HG02571 (cell line): ENCODE results near the gene CDK9.

Experiments used
- ATAC-seq: cut with Tn5 transposase; IDR thresholded peaks from one replicate; pipeline ENCODE4 v1.9.1; 2021; ENCODE audit warnings: mild to moderate bottlenecking, moderate library complexity; ENCODE audit not compliant: unreplicated experiment

The CDK9 gene

DNA sequence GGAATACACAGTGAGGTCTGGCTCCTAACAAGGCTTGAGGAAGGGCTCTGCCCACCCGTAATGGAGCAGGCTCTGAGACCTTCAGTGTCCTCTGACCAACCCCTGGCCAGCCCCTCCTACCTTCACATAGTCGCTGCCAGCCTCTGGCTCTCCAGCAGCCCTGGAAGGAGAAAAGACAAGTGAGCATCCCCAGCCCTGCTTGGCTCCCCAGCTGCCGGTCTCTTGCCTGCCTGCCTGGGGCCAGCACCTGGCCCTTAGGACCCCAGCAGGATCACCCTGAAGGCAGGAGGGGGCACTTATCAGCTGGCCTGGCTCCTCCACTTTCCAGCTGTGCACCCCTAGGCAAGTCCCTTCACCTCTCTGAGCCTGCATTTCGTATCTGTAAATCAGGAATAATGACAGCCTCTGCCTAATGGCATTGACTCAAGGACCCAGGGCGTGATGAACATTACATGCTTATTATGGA lies 24.3 kb upstream of the CDK9 start:
- ATAC-seq, result no peak

DNA sequence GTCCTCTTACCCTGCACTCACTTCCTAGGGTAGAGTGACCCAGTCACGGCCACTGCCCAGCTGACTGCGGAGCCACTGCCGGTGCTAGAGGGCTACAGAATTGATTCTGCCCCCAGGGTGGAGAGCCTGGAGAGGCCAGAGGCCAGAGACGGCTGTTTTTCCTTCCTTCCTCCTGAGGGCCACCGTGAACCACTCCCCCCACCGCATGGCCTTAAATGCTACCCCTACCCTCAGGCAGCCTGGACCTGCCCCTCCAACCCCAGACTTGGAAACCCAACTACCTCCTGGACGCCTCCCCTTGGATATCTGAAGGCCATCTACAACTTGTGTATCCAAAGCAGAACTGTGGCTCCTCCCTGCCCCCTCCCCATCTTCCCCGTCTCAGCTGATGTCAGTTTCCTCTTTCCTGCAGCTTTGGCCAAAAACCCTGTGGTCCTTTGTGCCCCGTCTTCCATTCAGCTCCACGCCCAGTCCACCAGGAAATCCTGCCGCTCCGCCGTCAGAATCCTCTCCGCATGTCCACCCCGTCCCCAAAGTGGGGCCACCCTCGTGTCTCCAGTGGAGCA lies 23.6 kb upstream of the CDK9 start:
- ATAC-seq, result no peak

DNA sequence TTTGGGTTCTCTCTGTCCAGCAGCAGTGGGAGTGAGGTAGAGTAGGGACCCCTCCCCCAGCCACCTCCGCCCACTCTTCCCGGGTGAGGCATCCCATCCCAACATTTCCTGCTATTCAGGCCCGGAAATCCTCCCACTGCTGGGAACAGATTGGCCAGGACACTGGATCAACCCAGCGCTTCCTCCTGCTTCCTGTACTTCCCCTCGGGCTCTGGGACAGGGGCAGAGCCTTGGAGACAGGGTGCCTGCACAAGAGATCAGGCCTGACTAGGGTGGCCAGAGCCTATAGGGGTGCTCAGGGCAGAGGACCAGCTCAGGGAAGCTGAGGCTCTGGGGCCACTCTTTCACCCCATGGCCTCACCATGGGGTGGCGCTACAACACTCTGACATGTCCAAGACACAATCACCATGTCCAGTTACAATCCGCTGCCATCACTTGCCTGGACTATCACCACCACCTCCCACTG lies 21.9 kb upstream of the CDK9 start:
- no peak for ATAC-seq

DNA sequence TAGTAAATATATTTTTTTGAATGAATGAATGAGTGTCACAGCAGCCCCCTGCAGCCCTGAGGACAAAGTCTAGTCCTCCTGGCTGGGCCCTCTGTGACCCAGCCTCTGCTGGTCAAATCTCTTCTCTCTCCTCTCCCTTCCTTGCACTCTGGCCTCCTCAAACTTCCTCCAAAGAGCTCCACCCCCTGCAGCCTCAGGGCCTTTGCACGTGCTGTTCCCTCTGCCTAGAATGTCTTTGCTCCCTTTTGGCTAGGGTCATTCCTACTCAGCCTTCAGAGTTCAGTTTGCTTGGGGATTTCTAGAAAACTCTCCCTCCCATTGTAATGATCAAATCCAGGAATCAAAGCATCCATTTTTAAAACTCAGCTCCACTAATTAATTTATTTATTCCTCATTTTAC lies 20.4 kb upstream of the CDK9 start:
- no peak for ATAC-seq

DNA sequence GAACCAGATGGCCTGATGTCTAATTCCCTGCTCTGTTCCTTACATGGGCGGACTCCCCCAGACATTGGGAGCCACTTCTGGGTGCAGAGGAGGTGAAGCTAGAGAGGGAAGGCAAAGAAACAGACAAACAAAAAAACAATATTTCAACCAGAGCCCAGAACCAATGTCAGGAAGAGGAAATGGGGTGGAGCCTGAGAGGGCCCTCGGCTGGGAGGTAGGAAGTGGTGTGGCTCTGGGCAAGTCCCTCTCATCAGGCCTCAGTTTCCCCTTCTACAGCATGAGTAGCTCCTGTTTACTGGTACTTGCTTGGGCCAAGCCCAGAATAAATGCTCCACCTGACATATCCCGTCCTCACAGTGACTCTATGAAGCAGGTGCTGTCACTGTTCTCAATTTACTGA lies 18.4 kb upstream of the CDK9 start:
- ATAC-seq, result no peak

DNA sequence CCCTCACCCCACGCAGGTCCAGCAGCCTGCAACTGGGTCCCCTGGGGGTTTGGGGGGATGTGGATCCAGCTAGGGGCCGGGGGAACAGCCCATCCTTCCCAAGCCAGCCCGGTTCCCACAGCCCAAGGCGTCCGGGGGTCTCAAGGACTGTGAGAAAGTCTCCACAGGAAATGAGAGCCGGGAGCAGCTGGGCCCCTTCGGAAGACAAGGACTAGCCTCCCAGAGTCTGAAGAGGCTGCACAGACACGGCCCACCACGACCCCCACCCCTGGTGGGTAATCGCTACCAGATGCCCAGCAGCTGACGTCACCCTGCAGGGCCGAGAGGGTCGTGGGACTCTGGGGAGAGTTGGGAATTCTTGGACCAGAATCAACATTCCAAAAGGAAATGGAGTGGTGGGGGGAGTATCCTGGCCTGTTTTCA lies 17.9 kb upstream of the CDK9 start:
- no peak for ATAC-seq

DNA sequence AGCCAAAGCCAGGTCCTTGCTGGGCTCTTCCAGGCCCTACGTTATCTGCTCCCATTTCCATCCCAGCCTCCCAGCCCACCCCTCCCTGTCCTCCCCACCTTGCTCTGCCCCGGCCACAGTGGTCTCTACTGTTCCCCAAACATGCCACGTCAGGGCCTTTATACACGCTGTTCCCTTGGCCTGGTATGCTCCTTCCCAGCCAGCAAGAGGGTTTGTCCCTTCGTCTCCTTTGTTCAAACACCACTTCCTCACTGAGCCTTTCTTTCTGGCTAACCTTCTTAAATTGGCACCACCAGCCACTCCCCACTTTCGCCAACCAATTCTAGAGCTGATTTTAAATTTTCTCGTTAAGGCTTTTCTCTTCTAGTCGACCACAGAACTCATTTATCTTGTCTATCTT lies 17.1 kb upstream of the CDK9 start:
- no peak for ATAC-seq

DNA sequence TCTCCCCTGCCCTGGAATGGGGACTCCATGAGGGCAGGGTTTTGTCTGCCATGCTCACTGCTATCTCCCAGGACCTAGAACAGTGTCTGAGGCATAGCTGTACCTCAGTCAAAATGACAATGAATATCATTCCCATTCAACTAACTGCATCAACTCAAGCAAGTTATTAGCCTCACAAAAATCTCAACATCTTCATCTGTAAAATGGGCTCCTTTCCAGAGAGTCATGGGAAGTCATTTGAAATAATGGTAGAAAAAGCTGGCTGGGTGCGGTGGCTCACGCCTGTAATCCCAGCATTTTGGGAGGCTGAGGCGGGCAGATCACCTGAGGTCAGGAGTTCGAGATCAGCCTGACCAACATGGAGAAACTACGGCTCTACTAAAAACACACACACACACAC lies 16.7 kb upstream of the CDK9 start:
- ATAC-seq, result no peak

DNA sequence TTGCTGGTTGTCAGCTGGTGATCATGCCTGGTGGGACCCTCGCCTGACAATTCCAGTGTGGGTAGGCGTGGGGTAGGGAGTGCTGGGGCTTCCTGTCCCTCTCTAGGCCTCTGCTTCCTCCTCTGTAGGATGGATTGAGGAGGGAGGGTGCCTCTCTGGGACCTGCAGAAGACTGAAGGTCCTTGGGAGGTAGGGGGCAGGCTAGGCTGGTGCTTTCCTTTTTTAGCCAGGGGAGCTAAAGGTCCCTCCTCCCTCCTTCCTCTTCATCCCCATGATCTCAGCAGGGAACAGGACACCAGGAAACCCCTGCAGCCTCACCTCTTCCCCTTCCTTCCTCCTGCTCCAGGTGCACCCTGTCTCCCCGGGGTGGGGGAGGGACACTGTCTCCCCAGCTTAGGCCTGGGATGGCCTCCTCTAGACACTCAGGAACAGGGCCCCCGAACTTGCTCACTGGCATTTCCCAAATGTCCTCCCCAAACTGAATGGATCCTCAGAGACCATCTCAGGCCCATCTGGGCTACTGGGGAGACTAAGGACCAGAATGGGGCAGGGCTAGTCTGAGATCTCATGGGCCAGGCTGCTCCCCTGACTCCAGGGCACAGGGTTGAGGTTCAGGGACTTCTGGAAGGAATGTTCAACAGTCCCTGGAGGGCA lies 15.8 kb upstream of the CDK9 start:
- ATAC-seq, result no peak

DNA sequence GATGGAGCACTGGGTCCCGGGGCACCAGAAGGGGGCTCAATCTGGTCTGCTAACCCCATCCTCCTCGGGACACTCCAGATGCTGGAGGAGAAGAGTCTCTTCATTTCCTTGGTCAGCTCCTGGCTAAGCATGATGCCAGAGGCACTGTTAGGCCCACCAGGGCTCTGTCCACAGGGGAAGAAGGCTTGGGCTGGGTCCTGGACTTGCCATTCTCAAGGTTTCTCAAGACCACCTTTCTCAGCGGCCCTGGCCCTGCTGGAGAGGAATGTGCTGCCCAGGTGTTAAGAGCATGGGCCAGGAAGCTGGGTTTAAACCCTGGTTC lies 15.3 kb upstream of the CDK9 start:
- ATAC-seq, result no peak

DNA sequence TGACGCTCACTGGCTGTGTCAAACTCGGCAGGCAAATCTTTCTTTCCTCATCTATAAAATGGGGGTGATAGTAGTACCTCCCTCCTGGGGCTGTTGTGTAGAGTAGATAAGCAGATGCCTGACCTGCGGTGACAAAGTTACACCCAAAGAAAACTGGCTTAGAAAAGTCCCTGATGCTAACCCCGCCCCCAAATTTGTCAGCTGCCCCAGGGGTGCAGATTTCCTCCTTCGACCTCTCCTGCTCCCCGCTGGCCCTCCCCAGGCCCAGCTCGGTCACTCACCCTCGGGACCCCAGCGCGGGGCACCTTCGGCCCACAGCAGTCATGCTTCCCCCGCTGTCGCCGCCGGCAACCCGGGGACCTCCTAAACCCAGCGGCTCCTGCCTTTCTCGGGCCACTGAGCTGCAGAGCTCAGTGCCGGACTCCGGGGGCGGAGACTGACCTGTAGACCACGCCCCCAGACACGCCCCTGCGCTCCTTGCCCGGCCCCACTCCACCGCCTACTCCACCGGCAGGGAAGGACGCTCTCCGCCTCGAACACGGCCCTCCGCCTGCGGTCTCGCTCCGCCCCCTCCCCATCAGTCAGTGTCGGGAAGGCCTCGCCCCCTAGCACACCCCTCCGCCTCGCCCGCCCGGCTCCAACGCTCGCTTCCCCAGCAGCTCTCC lies 14.8 kb upstream of the CDK9 start:
- ATAC-seq, result peak; percentile 85

DNA sequence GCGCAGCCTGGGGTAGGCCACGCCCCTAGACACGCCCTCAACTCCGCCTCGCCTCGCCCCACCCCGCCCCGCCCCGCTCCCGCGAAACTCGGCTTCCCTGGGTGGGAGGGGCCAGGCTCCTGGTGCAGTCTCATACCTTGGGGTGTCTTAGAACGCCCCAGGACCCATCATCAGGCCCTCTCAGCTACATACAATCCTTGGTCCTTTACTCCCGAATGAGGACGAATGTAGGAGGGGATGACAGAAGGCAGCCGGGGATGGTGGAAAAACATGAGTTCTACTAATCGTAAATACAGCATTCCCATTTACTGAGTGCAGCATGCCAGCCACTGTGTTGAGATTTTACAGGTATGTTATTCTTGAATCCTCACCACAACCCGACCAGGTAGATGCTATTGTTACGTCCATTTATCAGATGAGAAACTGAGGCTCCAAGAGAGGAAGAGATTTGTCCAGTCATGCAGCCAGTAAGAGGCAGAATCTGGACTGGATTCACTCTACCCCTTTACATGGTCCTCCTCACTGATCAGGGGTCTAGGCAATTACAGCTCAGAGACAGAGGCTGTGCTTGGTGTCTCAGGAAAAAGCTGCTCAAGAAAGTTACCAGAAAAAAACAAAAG lies 14.2 kb upstream of the CDK9 start:
- no peak for ATAC-seq

DNA sequence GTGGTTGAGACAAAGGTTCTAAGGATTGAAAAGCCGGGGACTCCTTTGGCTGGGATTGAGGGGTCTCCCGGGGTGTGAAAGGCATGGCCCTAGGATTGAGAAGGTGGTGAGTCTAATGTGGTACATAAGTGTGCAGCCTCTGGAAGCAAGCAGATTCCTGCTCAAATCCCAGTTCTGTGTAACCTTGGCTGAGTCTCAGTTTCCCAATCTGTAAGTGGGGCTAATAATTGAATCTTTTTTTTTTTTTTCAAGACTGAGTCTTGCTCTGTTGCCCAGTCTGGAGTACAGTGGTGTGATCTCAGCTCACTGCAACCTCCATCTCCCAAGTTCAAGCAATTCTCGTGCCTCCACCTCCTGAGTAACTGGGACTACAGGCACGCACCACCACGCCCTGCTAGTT lies 13.2 kb upstream of the CDK9 start:
- no peak for ATAC-seq

DNA sequence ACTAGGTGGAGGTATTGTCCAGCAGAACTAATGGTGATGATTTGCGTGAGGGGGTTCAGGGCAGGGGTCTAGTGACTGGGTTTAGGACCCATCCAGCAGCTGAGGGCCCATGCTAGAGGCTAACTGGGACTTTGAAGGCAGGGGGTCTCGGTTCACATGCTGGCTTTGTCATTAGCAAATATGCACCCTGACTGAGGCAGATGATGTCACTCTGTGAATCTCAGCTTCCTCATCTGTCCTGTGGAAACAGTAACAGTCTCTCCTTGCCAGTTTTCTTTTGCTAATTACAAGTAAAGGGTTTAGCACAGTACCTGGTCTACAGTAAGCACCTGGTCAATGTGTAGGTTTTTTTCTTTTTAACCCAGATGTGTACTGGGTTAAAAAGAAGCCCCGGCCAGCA lies 12.6 kb upstream of the CDK9 start:
- ATAC-seq, result no peak

DNA sequence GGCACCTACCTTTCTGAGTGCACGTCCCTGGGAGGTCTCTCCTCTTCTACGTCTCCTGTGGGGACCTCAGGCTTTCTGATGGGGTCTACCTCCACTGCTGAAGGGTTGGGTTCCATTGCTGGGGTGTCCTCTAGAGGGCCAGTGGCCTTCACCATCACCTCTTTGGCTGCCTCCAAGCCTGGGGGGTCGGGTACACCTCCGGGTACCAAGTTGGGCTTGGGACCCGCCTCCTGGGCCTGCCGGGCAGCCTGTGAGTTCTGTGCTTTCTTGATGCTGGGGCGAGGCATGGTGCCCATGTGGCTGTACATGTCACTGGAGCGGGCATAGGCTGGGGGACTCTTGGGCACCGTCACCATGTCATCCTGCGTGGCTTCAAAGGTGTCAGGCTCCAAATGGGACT lies 11.9 kb upstream of the CDK9 start:
- no peak for ATAC-seq

DNA sequence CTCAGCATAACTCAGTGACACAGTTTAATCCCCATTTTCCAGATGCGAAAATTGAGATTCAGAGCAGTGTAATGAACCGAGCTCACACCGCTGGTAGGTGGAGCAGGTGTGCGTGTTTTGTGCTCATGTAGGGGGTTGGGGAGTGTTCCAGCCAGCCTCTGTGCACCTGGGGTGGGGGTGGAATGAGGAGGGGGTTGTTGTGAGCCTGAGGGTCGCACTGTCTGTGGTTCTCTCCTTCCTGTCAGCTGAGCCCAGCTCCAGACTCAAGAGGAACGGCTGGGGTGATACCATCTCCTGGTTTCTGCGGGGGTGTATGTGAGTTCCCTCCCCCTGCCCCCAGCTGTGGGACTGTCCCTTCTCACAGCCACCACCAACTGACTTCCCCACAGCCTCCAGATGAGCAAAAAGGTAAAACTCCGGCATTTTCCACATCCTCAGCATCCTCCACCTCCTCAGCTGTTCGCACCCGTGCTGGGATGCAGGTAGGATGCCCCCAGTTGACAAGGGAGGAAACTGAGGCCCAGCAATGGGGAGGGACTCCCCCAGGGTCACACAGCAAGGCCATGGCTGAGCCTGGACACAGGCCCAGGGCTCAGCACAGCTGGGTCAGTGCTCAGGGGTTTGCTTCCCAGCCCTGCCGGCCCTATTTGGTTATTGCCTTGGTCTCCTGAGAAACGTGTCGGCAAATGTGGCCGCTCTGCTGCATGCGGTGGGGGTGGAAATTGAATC lies 9.5 kb upstream of the CDK9 start:
- ATAC-seq, result no peak

DNA sequence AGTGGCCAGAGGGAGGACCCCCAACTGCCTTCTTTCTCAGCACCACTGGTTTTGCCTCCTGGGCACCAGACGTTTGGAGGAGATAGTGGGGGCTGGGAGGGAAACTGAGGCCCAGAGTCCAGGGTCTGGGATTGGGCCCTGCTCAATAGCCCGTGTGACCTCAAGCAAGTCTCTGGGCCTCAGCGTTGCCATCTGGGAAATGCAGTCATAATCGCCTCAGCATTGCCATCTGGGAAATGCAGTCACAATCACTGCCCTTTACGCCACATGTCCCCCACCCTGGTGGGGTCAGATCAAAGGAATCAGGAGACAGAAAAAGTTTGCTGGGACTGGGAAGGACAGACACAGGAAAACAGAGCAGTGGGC lies 8.9 kb upstream of the CDK9 start:
- ATAC-seq, result no peak

DNA sequence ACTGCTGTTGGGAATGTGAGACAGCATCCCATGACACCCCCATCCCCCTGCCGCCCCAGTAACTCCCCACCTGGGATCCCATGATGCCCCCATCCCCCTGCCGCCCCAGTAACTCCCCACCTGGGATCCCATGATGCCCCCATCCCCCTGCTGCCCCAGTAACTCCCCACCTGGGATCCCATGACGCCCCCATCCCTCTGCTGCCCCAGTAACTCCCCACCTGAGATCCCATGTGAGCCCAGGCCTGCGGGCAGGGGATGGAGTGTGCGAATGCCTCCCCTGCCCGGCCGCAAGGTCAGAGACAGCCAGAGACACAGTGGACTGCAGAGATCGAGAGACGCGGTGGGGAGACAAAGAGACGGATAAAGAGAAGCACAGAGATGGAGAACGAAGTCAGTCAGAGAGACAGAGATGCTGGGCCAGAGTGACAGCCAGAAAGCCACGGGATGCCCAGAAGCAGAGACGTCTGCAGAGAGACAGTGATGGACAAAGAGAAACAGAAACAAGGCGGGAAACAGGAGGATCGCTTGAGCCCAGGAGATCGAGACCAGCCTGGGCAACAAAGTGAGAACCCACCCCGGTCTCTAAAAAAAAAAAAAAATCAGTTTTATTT lies 8.4 kb upstream of the CDK9 start:
- ATAC-seq, result no peak

DNA sequence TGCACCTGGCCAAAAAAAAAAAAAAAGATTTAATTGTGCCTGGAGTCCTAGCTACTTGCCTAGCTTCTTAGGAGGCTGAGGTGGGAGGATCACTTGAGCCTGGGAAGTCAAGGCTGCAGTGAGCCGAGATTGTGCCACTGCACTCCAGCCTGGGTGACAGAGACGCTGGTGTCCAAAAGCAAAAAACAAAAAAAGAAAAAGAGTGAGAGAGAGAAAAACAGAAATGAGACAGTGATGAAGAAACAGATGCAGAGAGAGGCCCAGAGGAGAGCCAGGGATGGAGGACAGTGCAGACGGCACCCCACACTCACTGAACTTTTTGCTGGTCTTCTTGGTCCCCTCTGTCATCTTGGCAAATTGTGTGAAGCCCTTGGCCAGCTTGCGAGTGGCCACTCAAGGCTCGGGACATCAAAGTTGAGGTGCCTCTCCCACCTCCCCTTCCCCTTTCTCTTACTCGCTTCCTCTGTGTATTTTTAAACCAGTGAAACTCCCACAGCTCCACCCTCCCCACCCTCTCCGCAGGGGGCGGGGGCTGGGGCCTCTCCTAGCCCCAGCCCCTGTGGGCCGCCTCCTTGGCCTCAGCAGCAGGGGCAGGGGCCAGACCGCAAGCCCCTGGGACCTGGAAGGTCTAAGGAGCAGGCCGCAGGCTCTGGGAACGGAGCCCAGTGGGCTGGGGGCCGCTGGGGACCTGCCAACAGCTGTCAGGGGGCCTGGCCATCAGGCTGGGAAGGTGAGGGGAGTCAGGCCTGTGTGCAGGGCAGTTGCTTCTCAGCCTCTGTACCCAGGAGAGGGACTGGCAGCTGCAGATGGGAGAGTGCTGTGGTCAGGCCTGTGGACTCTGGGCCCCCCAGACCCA lies 7.3 kb upstream of the CDK9 start, which contains the start of gene SH2D3C:
TSS of gene SH2D3C (minus strand) at position 387 of the 856 bp plus-strand sequence. CDS start at position 348, 39 bp downstream.
- peak; percentile 30 for ATAC-seq
